ENCODE measurements around the gene AR. TPM values are rescaled to one million over a fixed set of nuclear protein-coding genes. Genes with fewer than 3 reads are reported as not detected.

AR gene
- total RNA-seq, 1 experiment from 2014 or later: 0.05 TPM

GRCh38 chrX:67555578-67556203, 11.9 kb downstream of the AR start:
- Histone ChIP-seq H3K27ac (ENCODE audit: low read length) (no peak overlapping the region), H3K27me3 (ENCODE audit: control insufficient read depth, insufficient read depth, low read length) (no peaks in the 10 kb centered on the region), H3K4me3 (ENCODE audit: low read depth in 2 of 2, low read length in 2 of 2) (no peak overlapping the region), H3K36me3 (ENCODE audit: control insufficient read depth, insufficient read depth, low read length) (no peaks in the 10 kb centered on the region), H3K9me3 (ENCODE audit: control insufficient read depth, insufficient read depth, low read depth, low read length) (no peaks in the 10 kb centered on the region), H3K4me1 (ENCODE audit: control insufficient read depth, insufficient read depth, low read length) (no peaks in the 10 kb centered on the region)
- BruUV-seq (replicated peaks): no TSS peak
- ChIA-PET POLR2A (no interaction called here), CTCF (interaction anchor here (0.6 kb wide), 1 partner anchor 28 kb away, joined by 4 read pairs; no protein-coding TSS in a partner anchor)
- DNase-seq (ENCODE audit: low read depth, low spot score): peak; percentile 8
- intact Hi-C loops (cut with micrococcal nuclease; ENCODE audit: unreplicated experiment): no loop called here
- in situ Hi-C loops (cut with HindIII; ENCODE audit: low pct_unique_long_range_greater_than_20kb, low sequenced_read_pairs): no loop called here
- no peak for ATAC-seq
- TF ChIP-seq CTCF (IDR thresholded peaks at IDR 0.05): peak; percentile 64
- TF ChIP-seq TCF7L2 (IDR thresholded peaks at IDR 0.05; ENCODE audit: low read depth, low read length): no peak

- no peak for TF ChIP-seq TCF7L2 (IDR thresholded peaks at IDR 0.05; ENCODE audit: low read depth, low read length)
- TF ChIP-seq, protein P1, sequence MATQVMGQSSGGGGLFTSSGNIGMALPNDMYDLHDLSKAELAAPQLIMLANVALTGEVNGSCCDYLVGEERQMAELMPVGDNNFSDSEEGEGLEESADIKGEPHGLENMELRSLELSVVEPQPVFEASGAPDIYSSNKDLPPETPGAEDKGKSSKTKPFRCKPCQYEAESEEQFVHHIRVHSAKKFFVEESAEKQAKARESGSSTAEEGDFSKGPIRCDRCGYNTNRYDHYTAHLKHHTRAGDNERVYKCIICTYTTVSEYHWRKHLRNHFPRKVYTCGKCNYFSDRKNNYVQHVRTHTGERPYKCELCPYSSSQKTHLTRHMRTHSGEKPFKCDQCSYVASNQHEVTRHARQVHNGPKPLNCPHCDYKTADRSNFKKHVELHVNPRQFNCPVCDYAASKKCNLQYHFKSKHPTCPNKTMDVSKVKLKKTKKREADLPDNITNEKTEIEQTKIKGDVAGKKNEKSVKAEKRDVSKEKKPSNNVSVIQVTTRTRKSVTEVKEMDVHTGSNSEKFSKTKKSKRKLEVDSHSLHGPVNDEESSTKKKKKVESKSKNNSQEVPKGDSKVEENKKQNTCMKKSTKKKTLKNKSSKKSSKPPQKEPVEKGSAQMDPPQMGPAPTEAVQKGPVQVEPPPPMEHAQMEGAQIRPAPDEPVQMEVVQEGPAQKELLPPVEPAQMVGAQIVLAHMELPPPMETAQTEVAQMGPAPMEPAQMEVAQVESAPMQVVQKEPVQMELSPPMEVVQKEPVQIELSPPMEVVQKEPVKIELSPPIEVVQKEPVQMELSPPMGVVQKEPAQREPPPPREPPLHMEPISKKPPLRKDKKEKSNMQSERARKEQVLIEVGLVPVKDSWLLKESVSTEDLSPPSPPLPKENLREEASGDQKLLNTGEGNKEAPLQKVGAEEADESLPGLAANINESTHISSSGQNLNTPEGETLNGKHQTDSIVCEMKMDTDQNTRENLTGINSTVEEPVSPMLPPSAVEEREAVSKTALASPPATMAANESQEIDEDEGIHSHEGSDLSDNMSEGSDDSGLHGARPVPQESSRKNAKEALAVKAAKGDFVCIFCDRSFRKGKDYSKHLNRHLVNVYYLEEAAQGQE (IDR thresholded peaks at IDR 0.05; ENCODE audit: insufficient read depth in 1 of 2, low read depth in 2 of 2, low read length in 1 of 2): no peak
- TF ChIP-seq POLR2AphosphoS5 (IDR thresholded peaks at IDR 0.05; ENCODE audit: low read depth, low read length): no peak
- no peak for TF ChIP-seq CTCF (IDR thresholded peaks at IDR 0.05)
- TF ChIP-seq SIN3A (IDR thresholded peaks at IDR 0.05; ENCODE audit: borderline replicate concordance, insufficient read depth, low read depth, low read length): no peak
- Histone ChIP-seq H3K27me3 (ENCODE audit: control insufficient read depth, insufficient read depth, low read length) (no peaks in the 10 kb centered on the region), H3K4me3 (ENCODE audit: low read depth in 2 of 2, low read length in 2 of 2) (no peak overlapping the region), H3K36me3 (ENCODE audit: control insufficient read depth, insufficient read depth, low read length) (no peaks in the 10 kb centered on the region), H3K4me1 (ENCODE audit: control insufficient read depth, insufficient read depth, low read length) (no peaks in the 10 kb centered on the region), H3K27ac (ENCODE audit: low read length) (no peak overlapping the region), H3K9me3 (ENCODE audit: control insufficient read depth, insufficient read depth, low read depth, low read length) (no peaks in the 10 kb centered on the region)
- ATAC-seq (no peak), DNase-seq (ENCODE audit: low read depth, low spot score) (no peak)
- ChIA-PET POLR2A (no interaction called here), CTCF (no interaction called here)
- in situ Hi-C loops (cut with HindIII; ENCODE audit: low pct_unique_long_range_greater_than_20kb, low sequenced_read_pairs): no loop called here
- intact Hi-C loops (cut with micrococcal nuclease; ENCODE audit: unreplicated experiment): no loop called here
- no TSS peak for BruUV-seq (replicated peaks)
Measured at GRCh38 chrX:67558267-67558666, 14.4 kb downstream of the AR start.

Data from Panc1 (cell line).